HCT116 (cell line): ENCODE results near the gene AGPS. TPM values are rescaled to one million over a fixed set of nuclear protein-coding genes. Genes with fewer than 3 reads are reported as not detected.

Experiments
- ATAC-seq: fragments of 200-7000 bp; cut with Tn5 transposase; 2 replicates; pipeline ENCODE4 v1.9.1; 2020; ENCODE audit warnings: mild to moderate bottlenecking, moderate library complexity
- BruUV-seq: library from RNA; stranded (reverse); fragments of 400-500 nt; replicated peaks from 2 replicates; lab custom pipeline; 2021; lab: Mats Ljungman, UMichigan
- CTCF ChIA-PET: fragments of 300-600 bp; sonication (Branson Sonifier 250); formaldehyde crosslinking; loops from one replicate; lab custom pipeline; 2021; ENCODE audit warnings: antibody characterized with exemption; lab: Charles Lee
- POLR2A ChIA-PET: fragments of 300-600, 350-600 bp; sonication (Branson Sonifier 250); formaldehyde crosslinking; loops from one replicate; lab custom pipeline; 2021; ENCODE audit warnings: antibody characterized with exemption; lab: Charles Lee
- RAD21 ChIA-PET, 2 experiments: fragments of 300-600 bp; sonication (Branson Sonifier 250); formaldehyde crosslinking; loops; one replicate each; lab custom pipeline; 2023; ENCODE audit warnings: low total read pairs in 2 of 2; ENCODE audit not compliant: uncharacterized antibody in 2 of 2, unreplicated experiment in 2 of 2, low non-redundant PET in 1 of 2; lab: Charles Lee
- DNase-seq: peaks from one replicate; pipeline ENCODE4 v3.0.0-alpha.2; 2010; ENCODE audit warnings: low read depth, low spot score
- H2AFZ ChIP-seq: fragments of 200-600 bp; shearing (Covaris generic), sonication (generic); 2 replicates; pipeline ENCODE4 v1.6.1; 2017; ENCODE audit warnings: low read depth, mixed run types, mixed read lengths, antibody characterized with exemption, low read length; ENCODE audit not compliant: poor library complexity, severe bottlenecking
- H3K27ac ChIP-seq: 2 replicates; pipeline ENCODE4 v1.5.1; 2012; ENCODE audit warnings: low read depth, low read length
- H3K27me3 ChIP-seq: fragments of 200-600 bp; sonication (generic); 2 replicates; pipeline ENCODE4 v1.6.1; 2016; ENCODE audit warnings: mixed run types, low read length, mixed read lengths; ENCODE audit not compliant: insufficient read depth
- H3K36me3 ChIP-seq, 2 experiments: fragments of 200-500 bp in 1 of 2; fragments of 200-600 bp in 1 of 2; sonication (Bioruptor generic) in 1 of 2; sonication (generic) in 1 of 2; 2 replicates each; pipeline versions ENCODE4 v1.5.1 to v1.6.1; 2014 to 2016; ENCODE audit warnings: low read length in 2 of 2, inconsistent platforms in 1 of 2, mixed read lengths in 1 of 2, mixed run types in 1 of 2; ENCODE audit not compliant: insufficient read depth in 2 of 2, control insufficient read depth in 1 of 2
- H3K4me1 ChIP-seq, 2 experiments: fragments of 200-600 bp in 1 of 2; sonication (generic) in 1 of 2; 2 replicates each; pipeline versions ENCODE4 v1.5.1 to v1.6.1; 2012 to 2017; ENCODE audit warnings: low read length in 2 of 2, inconsistent platforms in 1 of 2, mild to moderate bottlenecking in 1 of 2, mixed read lengths in 1 of 2, mixed run types in 1 of 2, moderate library complexity in 1 of 2; ENCODE audit not compliant: insufficient read depth in 2 of 2, control insufficient read depth in 1 of 2
- H3K4me2 ChIP-seq: fragments of 200-600 bp; sonication (generic); 2 replicates; pipeline ENCODE4 v1.6.1; 2017; ENCODE audit warnings: mixed run types, low read length, mixed read lengths
- H3K4me3 ChIP-seq, 2 experiments: fragments of 200-600 bp in 1 of 2; sonication (generic) in 1 of 2; replicated peaks in 1 of 2; 2 replicates each; pipeline ENCODE4 v1.5.1; 2011 to 2016; ENCODE audit warnings: low read length in 2 of 2, control low read depth in 1 of 2, low read depth in 1 of 2, mild to moderate bottlenecking in 1 of 2, mixed read lengths in 1 of 2, mixed run types in 1 of 2
- H3K79me2 ChIP-seq: fragments of 200-600 bp; sonication (generic); 2 replicates; pipeline ENCODE4 v1.6.1; 2017; ENCODE audit warnings: mild to moderate bottlenecking, mixed run types, low read length, moderate library complexity, mixed read lengths; ENCODE audit not compliant: insufficient read depth
- H3K9ac ChIP-seq: fragments of 200-600 bp; sonication (generic); 2 replicates; pipeline ENCODE4 v1.6.1; 2016; ENCODE audit warnings: low read length, mixed read lengths
- H3K9me2 ChIP-seq: fragments of 200-600 bp; sonication (generic), shearing (Covaris generic); 2 replicates; pipeline ENCODE4 v1.6.1; 2017; ENCODE audit warnings: mixed run types, mild to moderate bottlenecking, moderate library complexity; ENCODE audit not compliant: insufficient read depth
- H3K9me3 ChIP-seq, 2 experiments: fragments of 200-500 bp in 1 of 2; fragments of 200-600 bp in 1 of 2; sonication (Bioruptor generic) in 1 of 2; sonication (generic) in 1 of 2; 2 replicates each; pipeline ENCODE4 v1.6.1; 2014 to 2017; ENCODE audit warnings: low read length in 2 of 2, mixed read lengths in 2 of 2, inconsistent platforms in 1 of 2, low read depth in 1 of 2, mild to moderate bottlenecking in 1 of 2, mixed run types in 1 of 2, moderate library complexity in 1 of 2; ENCODE audit not compliant: control insufficient read depth in 1 of 2, insufficient read depth in 1 of 2
- H4K20me1 ChIP-seq: fragments of 200-600 bp; sonication (generic), shearing (Covaris generic); 2 replicates; pipeline ENCODE4 v1.6.1; 2017; ENCODE audit warnings: mixed run types, mild to moderate bottlenecking, moderate library complexity; ENCODE audit not compliant: insufficient read depth
- ATF3 ChIP-seq: IDR thresholded peaks from 2 replicates; pipeline ENCODE4 v1.6.1; 2012
- CBX3 ChIP-seq: IDR thresholded peaks from 2 replicates; pipeline ENCODE4 v1.6.1; 2012; ENCODE audit warnings: low read depth
- CTCF ChIP-seq, 3 experiments: fragments of 200-600 bp in 1 of 3; sonication (generic) in 1 of 3; IDR thresholded peaks in 2 of 3; conservative IDR thresholded peaks in 1 of 3; 2 replicates each; pipeline ENCODE4 v1.5.1; 2012 to 2017; ENCODE audit warnings: low read depth in 2 of 3, low read length in 2 of 3, antibody characterized with exemption in 1 of 3, borderline replicate concordance in 1 of 3, control low read depth in 1 of 3, mild to moderate bottlenecking in 1 of 3, mixed read lengths in 1 of 3, mixed run types in 1 of 3, moderate library complexity in 1 of 3; ENCODE audit not compliant: insufficient read depth in 1 of 3
- EGR1 ChIP-seq: IDR thresholded peaks from 2 replicates; pipeline ENCODE4 v1.6.1; 2012; ENCODE audit warnings: low read depth
- ELF1 ChIP-seq: IDR thresholded peaks from 2 replicates; pipeline ENCODE4 v1.6.1; 2012; ENCODE audit warnings: low read depth, borderline replicate concordance
- JUND ChIP-seq: IDR thresholded peaks from 2 replicates; pipeline ENCODE4 v1.6.1; 2012
- MAX ChIP-seq: IDR thresholded peaks from 2 replicates; pipeline ENCODE4 v1.6.1; 2012
- POLR2A ChIP-seq: IDR thresholded peaks from 2 replicates; pipeline ENCODE4 v1.7.0; 2011; ENCODE audit warnings: borderline replicate concordance; ENCODE audit not compliant: insufficient read depth, insufficient read length; ENCODE audit errors: extremely low read depth
- REST ChIP-seq: IDR thresholded peaks from 2 replicates; pipeline ENCODE4 v1.6.1; 2012; ENCODE audit warnings: low read depth
- SP1 ChIP-seq: IDR thresholded peaks from 2 replicates; pipeline ENCODE4 v1.6.1; 2012; ENCODE audit warnings: low read depth
- TCF7L2 ChIP-seq: IDR thresholded peaks from 2 replicates; pipeline ENCODE4 v1.7.0; 2011; ENCODE audit warnings: borderline replicate concordance, inconsistent platforms; ENCODE audit not compliant: insufficient read depth, insufficient read length; ENCODE audit errors: extremely low read depth
- ZBTB33 ChIP-seq: IDR thresholded peaks from 2 replicates; pipeline ENCODE4 v1.6.1; 2011; ENCODE audit warnings: mild to moderate bottlenecking, low read length, moderate library complexity; ENCODE audit not compliant: insufficient replicate concordance; ENCODE audit errors: extremely low read depth
- ZFX ChIP-seq: fragments of 450-650 bp; IDR thresholded peaks from 2 replicates; pipeline ENCODE4 v1.6.1; 2017
- ZNF274 ChIP-seq: fragments of 200-500 bp; sonication (Bioruptor generic); IDR thresholded peaks from 2 replicates; pipeline ENCODE4 v1.6.1; 2014; ENCODE audit warnings: mild to moderate bottlenecking, low read depth, low read length, inconsistent platforms
- intact Hi-C: fragments of 100-400 bp; cut with micrococcal nuclease; formaldehyde crosslinking; loops from 2 replicates; pipeline ENCODE4 v1.10.0; 2022
- total RNA-seq: library from RNA; stranded (reverse); gene quantifications from one replicate; pipeline ENCODE4 v1.2.1, GENCODE V29; 2021; ENCODE audit not compliant: unreplicated experiment

AGPS gene
- total RNA-seq, 1 experiment from 2014 or later: 66.6 TPM

GRCh38 chr2:177568390-177568789 is 175.8 kb downstream of the AGPS start:
- H3K4me2 ChIP-seq: no peak overlapping the region
- no peak overlapping the region for H2AFZ ChIP-seq
- no peak overlapping the region for H3K9ac ChIP-seq
- H3K27ac ChIP-seq: no peak overlapping the region
- DNase-seq: no peak
- no peaks in the 10 kb centered on the region for H3K4me1 ChIP-seq
- no peak for TF ChIP-seq EGR1
- no peak for TF ChIP-seq CTCF (IDR thresholded peaks at IDR 0.05 in 2 of 3, conservative IDR thresholded peaks at IDR 0.05 in 1 of 3; ENCODE audit: borderline replicate concordance in 1 of 3, insufficient read depth in 1 of 3, low read depth in 2 of 3, low read length in 2 of 3)
- TF ChIP-seq ELF1: no peak
- no peaks in the 10 kb centered on the region for H4K20me1 ChIP-seq
- H3K36me3 ChIP-seq: no peaks in the 10 kb centered on the region
- no TSS peak for BruUV-seq
- no peaks in the 10 kb centered on the region for H3K9me3 ChIP-seq
- H3K79me2 ChIP-seq: no peaks in the 10 kb centered on the region
- H3K9me2 ChIP-seq: no peaks in the 10 kb centered on the region
- no peak overlapping the region for H3K4me3 ChIP-seq
- ChIA-PET RAD21 (no interaction called here), CTCF (no interaction called here), POLR2A (no interaction called here)
- intact Hi-C loops: no loop called here
- no peak for ATAC-seq
- H3K27me3 ChIP-seq: no peaks in the 10 kb centered on the region

GRCh38 chr2:177568893-177569292 is 176.3 kb downstream of the AGPS start:
- H4K20me1 ChIP-seq: no peaks in the 10 kb centered on the region
- CTCF ChIA-PET: no interaction called here
- H3K36me3 ChIP-seq: no peaks in the 10 kb centered on the region
- BruUV-seq: no TSS peak
- intact Hi-C loops: no loop called here
- POLR2A ChIA-PET: no interaction called here
- no peak overlapping the region for H3K9ac ChIP-seq
- H3K4me3 ChIP-seq: no peak overlapping the region
- H3K27ac ChIP-seq: no peak overlapping the region
- no peaks in the 10 kb centered on the region for H3K9me2 ChIP-seq
- no peak overlapping the region for H3K4me2 ChIP-seq
- no peaks in the 10 kb centered on the region for H3K79me2 ChIP-seq
- ATAC-seq (no peak), DNase-seq (no peak)
- H3K27me3 ChIP-seq: no peaks in the 10 kb centered on the region
- no peaks in the 10 kb centered on the region for H3K4me1 ChIP-seq
- RAD21 ChIA-PET: no interaction called here
- H2AFZ ChIP-seq: no peak overlapping the region
- no peaks in the 10 kb centered on the region for H3K9me3 ChIP-seq
- TF ChIP-seq JUND: no peak
- no peak for TF ChIP-seq ZNF274
- no peak for TF ChIP-seq ZBTB33
- no peak for TF ChIP-seq REST
- no peak for TF ChIP-seq CBX3
- TF ChIP-seq MAX: no peak
- TF ChIP-seq TCF7L2: no peak
- no peak for TF ChIP-seq ZFX
- no peak for TF ChIP-seq POLR2A
- no peak for TF ChIP-seq SP1
- TF ChIP-seq ATF3: no peak
